Central memory CD8-positive, alpha-beta T cell (primary cell): ENCODE data around the gene BDH1.

Experiments
- ATAC-seq: fragments of 150-1000 bp; cut with Tn5 transposase; replicated peaks from 2 replicates; pipeline ENCODE4 v1.10.0; 2022; ENCODE audit warnings: mild to moderate bottlenecking, moderate FRiP score, moderate number of reproducible peaks; ENCODE audit not compliant: poor library complexity, severe bottlenecking; ENCODE audit errors: extremely low read depth
- DNase-seq, 2 donors: peaks; one replicate each; pipeline ENCODE4 v3.0.0; 2021; ENCODE audit warnings: low spot score in 2 of 2
- H3K27ac Mint-ChIP-seq: one replicate; pipeline ENCODE4 v1.8.0; 2022; ENCODE audit warnings: low read depth, mild to moderate bottlenecking, moderate library complexity, mixed read lengths
- H3K27me3 Mint-ChIP-seq: one replicate; pipeline ENCODE4 v1.8.0; 2022; ENCODE audit warnings: mixed read lengths
- H3K36me3 Mint-ChIP-seq: one replicate; pipeline ENCODE4 v1.8.0; 2022; ENCODE audit warnings: mild to moderate bottlenecking, moderate library complexity, mixed read lengths; ENCODE audit not compliant: insufficient read depth
- H3K4me1 Mint-ChIP-seq: one replicate; pipeline ENCODE4 v1.8.0; 2022; ENCODE audit warnings: mixed read lengths
- H3K4me3 Mint-ChIP-seq: one replicate; pipeline ENCODE4 v1.8.0; 2022; ENCODE audit warnings: mild to moderate bottlenecking, moderate library complexity, mixed read lengths
- H3K9me3 Mint-ChIP-seq: one replicate; pipeline ENCODE4 v1.8.0; 2022; ENCODE audit warnings: mixed read lengths

BDH1 gene

GRCh38 chr3:197554196-197554561 lies 1.6 kb downstream of the BDH1 start:
- H3K27me3 Mint-ChIP-seq, result peaks cover 10% of the 10 kb centered on the region
- peaks cover 2% of the 10 kb centered on the region for H3K36me3 Mint-ChIP-seq
- peaks cover 9% of the 10 kb centered on the region for H3K4me1 Mint-ChIP-seq
- peak; percentile 4 for ATAC-seq
- DNase-seq, result no peak
- H3K9me3 Mint-ChIP-seq, result no peaks in the 10 kb centered on the region
- H3K27ac Mint-ChIP-seq, result peak overlapping the region; percentile 65
- H3K4me3 Mint-ChIP-seq, result peak overlapping the region; percentile 83

DNA sequence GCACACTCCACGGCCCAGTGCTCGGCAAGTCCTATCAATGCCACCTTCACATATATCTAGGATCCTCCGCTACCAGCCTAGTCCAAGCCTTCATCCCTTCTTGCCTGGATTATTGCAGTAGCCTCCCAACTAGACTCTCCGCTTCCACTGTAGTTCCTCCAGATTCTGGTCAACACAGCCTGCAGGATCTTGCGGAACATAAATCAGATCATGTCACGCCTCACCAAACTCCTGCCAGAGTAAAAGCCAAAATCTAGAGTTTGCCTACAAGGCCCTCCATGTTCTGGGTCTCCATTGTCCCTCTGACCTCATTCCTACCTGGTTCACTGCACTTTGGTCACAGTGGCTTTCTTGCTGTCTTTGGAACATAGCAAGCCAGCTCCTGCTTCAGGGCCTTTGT lies 3.6 kb downstream of the BDH1 start:
- H3K4me3 Mint-ChIP-seq, result no peak overlapping the region
- peaks cover 4% of the 10 kb centered on the region for H3K36me3 Mint-ChIP-seq
- no peaks in the 10 kb centered on the region for H3K9me3 Mint-ChIP-seq
- ATAC-seq (no peak), DNase-seq (no peak)
- H3K4me1 Mint-ChIP-seq, result peaks cover 16% of the 10 kb centered on the region
- no peak overlapping the region for H3K27ac Mint-ChIP-seq
- no peaks in the 10 kb centered on the region for H3K27me3 Mint-ChIP-seq

DNA sequence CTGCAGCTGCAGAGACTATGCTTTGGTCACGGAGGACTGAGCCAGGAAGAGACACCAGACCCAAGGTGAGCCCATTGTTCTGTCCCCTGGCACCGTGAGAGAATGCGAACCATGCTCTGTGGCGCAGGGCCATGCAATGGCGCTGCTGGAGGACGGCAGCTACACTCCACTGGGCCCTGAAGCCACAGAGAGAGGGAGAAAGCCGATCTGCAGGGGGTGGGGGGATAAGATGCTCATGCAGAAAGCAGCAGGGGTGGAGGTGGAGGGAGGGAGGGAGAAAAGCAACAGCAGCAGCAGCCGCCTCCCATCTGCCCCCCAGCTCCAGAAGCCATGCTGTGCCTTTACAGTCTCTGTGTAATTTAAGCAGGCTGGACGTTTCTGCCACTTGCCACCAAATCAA lies 5.3 kb downstream of the BDH1 start:
- DNase-seq, result no peak
- Mint-ChIP-seq H3K4me3 (no peak overlapping the region), H3K36me3 (peaks cover 4% of the 10 kb centered on the region), H3K27ac (no peak overlapping the region), H3K9me3 (no peaks in the 10 kb centered on the region), H3K4me1 (peaks cover 19% of the 10 kb centered on the region), H3K27me3 (no peaks in the 10 kb centered on the region)
- no peak for ATAC-seq

- ATAC-seq, result no peak
- Mint-ChIP-seq H3K4me3 (no peak overlapping the region), H3K27ac (no peak overlapping the region), H3K9me3 (no peaks in the 10 kb centered on the region), H3K36me3 (peaks cover 4% of the 10 kb centered on the region), H3K4me1 (peaks cover 18% of the 10 kb centered on the region), H3K27me3 (no peaks in the 10 kb centered on the region)
- DNase-seq, result no peak
Measured at GRCh38 chr3:197549261-197549885, 6.4 kb downstream of the BDH1 start.

- Mint-ChIP-seq H3K27me3 (no peaks in the 10 kb centered on the region), H3K4me1 (peaks cover 10% of the 10 kb centered on the region), H3K36me3 (peaks cover 5% of the 10 kb centered on the region), H3K27ac (no peak overlapping the region), H3K4me3 (no peak overlapping the region), H3K9me3 (no peaks in the 10 kb centered on the region)
- DNase-seq (no peak), ATAC-seq (no peak)
Measured at GRCh38 chr3:197547306-197548011, 8.3 kb downstream of the BDH1 start.

DNA sequence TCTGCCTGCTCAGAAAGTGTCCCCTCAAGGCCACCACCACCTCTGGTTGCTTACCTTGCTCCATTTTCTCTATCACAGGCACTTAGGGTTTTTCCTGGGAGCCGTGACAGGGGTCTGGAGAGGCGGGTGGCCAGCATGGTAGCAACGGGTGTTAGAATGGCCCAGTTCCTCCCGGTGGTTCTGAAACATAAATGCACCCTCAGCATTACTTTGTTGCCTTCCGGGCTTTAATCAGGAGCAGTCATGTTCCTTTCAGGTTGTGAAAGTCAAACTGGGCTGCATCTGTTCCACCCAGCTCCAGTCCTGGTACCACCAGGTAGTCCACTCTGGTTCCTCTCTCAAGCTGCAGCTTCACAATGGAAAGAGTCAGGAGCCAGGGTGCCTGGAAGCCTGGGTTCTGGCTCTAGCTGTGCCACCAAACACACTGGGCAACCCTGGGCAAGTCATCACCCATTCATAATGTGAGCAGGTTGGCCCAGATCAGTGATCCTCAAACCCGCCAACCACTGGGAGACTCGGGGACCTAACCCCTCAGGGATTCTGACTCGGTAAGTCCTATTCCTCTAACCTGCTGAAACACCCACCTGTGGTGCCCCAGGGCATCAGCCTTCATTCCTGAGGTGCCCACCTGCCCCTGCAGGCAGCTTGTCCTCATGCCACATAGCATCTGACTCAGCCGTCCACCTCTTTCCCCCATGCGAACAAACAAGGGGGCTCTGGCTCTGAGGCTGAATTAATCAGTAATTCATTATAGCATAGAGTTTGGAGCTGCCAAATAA lies 9.3 kb downstream of the BDH1 start:
- Mint-ChIP-seq H3K27me3 (no peaks in the 10 kb centered on the region), H3K9me3 (no peaks in the 10 kb centered on the region), H3K4me1 (peaks cover 10% of the 10 kb centered on the region), H3K4me3 (no peak overlapping the region), H3K36me3 (peaks cover 5% of the 10 kb centered on the region), H3K27ac (no peak overlapping the region)
- ATAC-seq, result no peak
- no peak for DNase-seq

DNA sequence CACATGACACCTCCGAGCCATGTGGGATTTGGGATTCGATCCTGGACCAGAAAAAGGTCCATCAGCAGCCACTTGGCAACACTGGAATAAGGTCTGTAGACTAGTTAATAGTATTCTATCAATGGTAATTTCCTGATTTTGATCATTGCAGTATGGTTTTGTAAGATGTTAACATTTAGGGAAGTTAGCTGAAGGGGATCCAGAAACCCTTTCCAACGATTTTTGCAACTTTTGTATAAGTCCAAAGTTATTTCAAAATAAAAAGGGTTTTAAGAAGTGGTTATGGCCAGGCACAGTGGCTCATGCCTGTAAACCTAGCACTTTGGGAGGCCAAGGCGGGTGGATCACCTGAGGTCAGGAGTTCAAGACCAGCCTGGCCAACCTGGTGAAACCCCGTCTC lies 10.2 kb downstream of the BDH1 start:
- H3K36me3 Mint-ChIP-seq, result peaks cover 5% of the 10 kb centered on the region
- H3K4me1 Mint-ChIP-seq, result peaks cover 10% of the 10 kb centered on the region
- no peak for DNase-seq
- H3K9me3 Mint-ChIP-seq, result no peaks in the 10 kb centered on the region
- no peak overlapping the region for H3K4me3 Mint-ChIP-seq
- no peak overlapping the region for H3K27ac Mint-ChIP-seq
- ATAC-seq, result no peak
- H3K27me3 Mint-ChIP-seq, result no peaks in the 10 kb centered on the region

- no peak overlapping the region for H3K27ac Mint-ChIP-seq
- H3K4me3 Mint-ChIP-seq, result no peak overlapping the region
- H3K27me3 Mint-ChIP-seq, result no peaks in the 10 kb centered on the region
- ATAC-seq (no peak), DNase-seq (no peak)
- H3K36me3 Mint-ChIP-seq, result peaks cover 5% of the 10 kb centered on the region
- H3K4me1 Mint-ChIP-seq, result peaks cover 10% of the 10 kb centered on the region
- H3K9me3 Mint-ChIP-seq, result no peaks in the 10 kb centered on the region
Measured at GRCh38 chr3:197545101-197545500, 10.7 kb downstream of the BDH1 start.

- Mint-ChIP-seq H3K27me3 (no peaks in the 10 kb centered on the region), H3K9me3 (no peaks in the 10 kb centered on the region), H3K4me1 (peaks cover 14% of the 10 kb centered on the region), H3K4me3 (no peak overlapping the region), H3K27ac (no peak overlapping the region), H3K36me3 (peaks cover 7% of the 10 kb centered on the region)
- DNase-seq (no peak), ATAC-seq (no peak)
Measured at GRCh38 chr3:197542741-197543454, 12.9 kb downstream of the BDH1 start.

- Mint-ChIP-seq H3K27me3 (no peaks in the 10 kb centered on the region), H3K27ac (no peak overlapping the region), H3K4me1 (peaks cover 5% of the 10 kb centered on the region), H3K9me3 (no peaks in the 10 kb centered on the region), H3K4me3 (no peak overlapping the region), H3K36me3 (peaks cover 7% of the 10 kb centered on the region)
- DNase-seq (no peak), ATAC-seq (no peak)
Measured at GRCh38 chr3:197541756-197542539, 13.8 kb downstream of the BDH1 start.

GRCh38 chr3:197540961-197541377 lies 14.8 kb downstream of the BDH1 start:
- Mint-ChIP-seq H3K27me3 (no peaks in the 10 kb centered on the region), H3K4me1 (peaks cover 4% of the 10 kb centered on the region), H3K4me3 (no peak overlapping the region), H3K27ac (peak overlapping the region; percentile 46), H3K36me3 (peaks cover 9% of the 10 kb centered on the region), H3K9me3 (no peaks in the 10 kb centered on the region)
- ATAC-seq (no peak), DNase-seq (no peak)

- Mint-ChIP-seq H3K4me3 (no peak overlapping the region), H3K36me3 (peaks cover 7% of the 10 kb centered on the region), H3K27ac (no peak overlapping the region), H3K4me1 (peaks cover 4% of the 10 kb centered on the region), H3K9me3 (no peaks in the 10 kb centered on the region), H3K27me3 (no peaks in the 10 kb centered on the region)
- ATAC-seq (no peak), DNase-seq (no peak)
Measured at GRCh38 chr3:197539651-197540051, 16.1 kb downstream of the BDH1 start.
